HepG2 (cell line): ENCODE data around the gene DHRS1. TPM values are rescaled to one million over a fixed set of nuclear protein-coding genes. Genes with fewer than 3 reads are reported as not detected.

Source experiments
- HBP1 ChIP-seq: IDR thresholded peaks from 2 replicates; pipeline ENCODE4 v1.6.1; 2016; ENCODE audit warnings: low read depth, control low read depth
- NONO ChIP-seq, 2 experiments: fragments of 450-650 bp in 1 of 2; sonication (generic) in 1 of 2; formaldehyde crosslinking in 1 of 2; IDR thresholded peaks in 1 of 2; conservative IDR thresholded peaks in 1 of 2; 2 replicates each; pipeline versions ENCODE4 v1.6.1 to v1.8.0; 2017 to 2022; ENCODE audit warnings: mild to moderate bottlenecking in 1 of 2, missing genetic modification reagents in 1 of 2, moderate library complexity in 1 of 2
- PCBP2 ChIP-seq: fragments of 200-400 bp; formaldehyde crosslinking; optimal IDR thresholded peaks from 2 replicates; pipeline ENCODE3; 2018; ENCODE audit warnings: low read length, low read depth; ENCODE audit not compliant: poor library complexity, severe bottlenecking
- PHB2 ChIP-seq: fragments of 450-650 bp; IDR thresholded peaks from 2 replicates; pipeline ENCODE4 v1.6.1; 2018; ENCODE audit not compliant: partially characterized antibody
- SMARCE1 ChIP-seq: fragments of 450-650 bp; IDR thresholded peaks from 2 replicates; pipeline ENCODE4 v1.6.1; 2017; ENCODE audit warnings: borderline replicate concordance
- ZBTB3 ChIP-seq: sonication (generic); formaldehyde crosslinking; IDR thresholded peaks from 2 replicates; pipeline ENCODE4 v1.4.0; 2020; ENCODE audit warnings: low read depth, mild to moderate bottlenecking, moderate library complexity, missing genetic modification reagents, borderline replicate concordance
- ZMYM3 ChIP-seq: sonication (generic); formaldehyde crosslinking; IDR thresholded peaks from 2 replicates; pipeline ENCODE4 v1.5.1; 2020; ENCODE audit warnings: mild to moderate bottlenecking, missing genetic modification reagents
- ZNF709 ChIP-seq: sonication (generic); formaldehyde crosslinking; IDR thresholded peaks from 2 replicates; pipeline ENCODE4 v1.5.0; 2020; ENCODE audit warnings: mild to moderate bottlenecking, missing genetic modification reagents
- ZNF883 ChIP-seq: sonication (generic); formaldehyde crosslinking; IDR thresholded peaks from 2 replicates; pipeline ENCODE4 v1.5.1; 2020; ENCODE audit warnings: mild to moderate bottlenecking, missing genetic modification reagents; ENCODE audit errors: not compliant biosample characterization
- ZXDC ChIP-seq: sonication (generic); formaldehyde crosslinking; IDR thresholded peaks from 2 replicates; pipeline ENCODE4 v1.5.0; 2020; ENCODE audit warnings: mild to moderate bottlenecking, missing genetic modification reagents
- polyA plus RNA-seq, 8 experiments: library from polyadenylated mRNA; depleted of rRNA in 3 of 8; stranded (reverse) in 7 of 8; unstranded in 1 of 8; fragments of >200 nt; fragmentation: Illumina TruSeq in 4 of 8; extraction: Trizol in 4 of 8; gene quantifications; 2 replicates each; pipeline versions ENCODE4 v1.2.1 to v1.2.3, GENCODE V29; 2011 to 2016; ENCODE audit warnings: low read depth in 4 of 8, missing spikeins in 1 of 8, mixed read lengths in 1 of 8; ENCODE audit not compliant: insufficient read depth in 1 of 8
- total RNA-seq, 5 experiments: library from RNA; depleted of rRNA; stranded (reverse); fragments of >200 nt; fragmentation: Illumina TruSeq; extraction: Trizol; gene quantifications; 2 replicates each; pipeline ENCODE4 v1.2.3, GENCODE V29; 2016; ENCODE audit warnings: low read depth in 1 of 5
- TF ChIP-seq, protein P1 (sequence below): sonication (generic); formaldehyde crosslinking; IDR thresholded peaks from 2 replicates; pipeline ENCODE4 v1.5.0; 2020; ENCODE audit warnings: missing genetic modification reagents
- TF ChIP-seq, protein P2 (sequence below): sonication (generic); formaldehyde crosslinking; IDR thresholded peaks from 2 replicates; pipeline ENCODE4; 2020; ENCODE audit warnings: missing genetic modification reagents, mild to moderate bottlenecking, borderline replicate concordance
- TF ChIP-seq, protein P3 (sequence below): sonication (generic); formaldehyde crosslinking; IDR thresholded peaks from 2 replicates; pipeline ENCODE4 v1.4.0; 2020; ENCODE audit warnings: missing genetic modification reagents

The DHRS1 gene
- total and polyA plus RNA-seq, 2 of the 13 experiments (the other 11 are each of a cell fraction or from before 2014, with no cell fraction given) = 49.8 to 60.8 TPM

DNA sequence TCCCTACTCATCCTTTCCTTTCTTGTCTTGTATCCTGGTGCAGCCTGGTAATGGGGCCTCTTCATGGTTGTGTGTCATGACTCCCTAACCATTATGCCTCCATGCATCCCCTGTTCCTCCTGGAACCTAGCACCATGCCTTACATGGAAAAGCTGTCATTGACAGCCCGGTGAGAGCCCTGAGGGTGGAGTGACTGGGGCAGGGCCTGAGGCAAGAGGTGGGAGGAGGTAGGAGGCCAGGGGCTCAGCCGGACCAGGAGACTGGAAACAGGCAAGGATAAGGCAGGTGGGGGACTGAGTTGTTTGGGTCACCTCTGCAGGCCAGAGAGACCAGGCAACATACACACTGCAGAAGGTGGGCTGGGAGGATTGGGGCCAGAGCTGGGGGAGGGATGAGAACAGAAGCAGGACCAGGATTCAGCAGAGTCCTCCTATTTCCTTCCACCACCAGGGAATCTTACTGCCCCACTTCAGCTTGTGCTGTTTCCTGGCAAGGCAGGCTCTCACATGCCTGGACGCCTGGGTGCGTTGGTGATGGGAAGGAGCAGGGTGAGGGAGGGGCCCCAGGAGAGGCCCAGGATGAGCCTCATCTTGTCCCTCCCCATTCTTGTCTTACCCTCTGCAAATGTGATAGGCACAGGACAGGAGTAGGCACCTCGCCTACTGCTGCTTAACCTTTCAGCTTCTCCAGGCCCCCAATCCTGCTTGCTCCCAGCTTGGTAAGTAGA is 10.1 kb upstream of the DHRS1 start, which contains the start of gene LTB4R2 (continued):
- TF ChIP-seq ZMYM3 (CRISPR knock-in tag) (no peak), NONO (IDR thresholded peaks at IDR 0.05) (0 out of 2 replicates have a peak, but pooled peaks have one; percentile 28), NONO (CRISPR knock-in tag; conservative IDR thresholded peaks at IDR 0.05) (no peak), ZBTB3 (CRISPR knock-in tag) (no peak), PHB2 (peak; percentile 60), HBP1 (CRISPR knock-in tag) (0 out of 2 replicates have a peak, but pooled peaks have one; percentile 21), ZNF883 (peak; percentile 94), SMARCE1 (0 out of 2 replicates have a peak, but pooled peaks have one; percentile 4), ZXDC (CRISPR knock-in tag) (no peak), ZNF709 (CRISPR knock-in tag) (0 out of 2 replicates have a peak, but pooled peaks have one; percentile 54), PCBP2 (peak; percentile 4)
- TF ChIP-seq, protein P1, sequence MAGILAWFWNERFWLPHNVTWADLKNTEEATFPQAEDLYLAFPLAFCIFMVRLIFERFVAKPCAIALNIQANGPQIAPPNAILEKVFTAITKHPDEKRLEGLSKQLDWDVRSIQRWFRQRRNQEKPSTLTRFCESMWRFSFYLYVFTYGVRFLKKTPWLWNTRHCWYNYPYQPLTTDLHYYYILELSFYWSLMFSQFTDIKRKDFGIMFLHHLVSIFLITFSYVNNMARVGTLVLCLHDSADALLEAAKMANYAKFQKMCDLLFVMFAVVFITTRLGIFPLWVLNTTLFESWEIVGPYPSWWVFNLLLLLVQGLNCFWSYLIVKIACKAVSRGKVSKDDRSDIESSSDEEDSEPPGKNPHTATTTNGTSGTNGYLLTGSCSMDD (CRISPR knock-in tag) = no peak
- TF ChIP-seq, protein P2, sequence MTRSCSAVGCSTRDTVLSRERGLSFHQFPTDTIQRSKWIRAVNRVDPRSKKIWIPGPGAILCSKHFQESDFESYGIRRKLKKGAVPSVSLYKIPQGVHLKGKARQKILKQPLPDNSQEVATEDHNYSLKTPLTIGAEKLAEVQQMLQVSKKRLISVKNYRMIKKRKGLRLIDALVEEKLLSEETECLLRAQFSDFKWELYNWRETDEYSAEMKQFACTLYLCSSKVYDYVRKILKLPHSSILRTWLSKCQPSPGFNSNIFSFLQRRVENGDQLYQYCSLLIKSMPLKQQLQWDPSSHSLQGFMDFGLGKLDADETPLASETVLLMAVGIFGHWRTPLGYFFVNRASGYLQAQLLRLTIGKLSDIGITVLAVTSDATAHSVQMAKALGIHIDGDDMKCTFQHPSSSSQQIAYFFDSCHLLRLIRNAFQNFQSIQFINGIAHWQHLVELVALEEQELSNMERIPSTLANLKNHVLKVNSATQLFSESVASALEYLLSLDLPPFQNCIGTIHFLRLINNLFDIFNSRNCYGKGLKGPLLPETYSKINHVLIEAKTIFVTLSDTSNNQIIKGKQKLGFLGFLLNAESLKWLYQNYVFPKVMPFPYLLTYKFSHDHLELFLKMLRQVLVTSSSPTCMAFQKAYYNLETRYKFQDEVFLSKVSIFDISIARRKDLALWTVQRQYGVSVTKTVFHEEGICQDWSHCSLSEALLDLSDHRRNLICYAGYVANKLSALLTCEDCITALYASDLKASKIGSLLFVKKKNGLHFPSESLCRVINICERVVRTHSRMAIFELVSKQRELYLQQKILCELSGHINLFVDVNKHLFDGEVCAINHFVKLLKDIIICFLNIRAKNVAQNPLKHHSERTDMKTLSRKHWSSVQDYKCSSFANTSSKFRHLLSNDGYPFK = 0 out of 2 replicates have a peak, but pooled peaks have one; percentile 36
- TF ChIP-seq, protein P3, sequence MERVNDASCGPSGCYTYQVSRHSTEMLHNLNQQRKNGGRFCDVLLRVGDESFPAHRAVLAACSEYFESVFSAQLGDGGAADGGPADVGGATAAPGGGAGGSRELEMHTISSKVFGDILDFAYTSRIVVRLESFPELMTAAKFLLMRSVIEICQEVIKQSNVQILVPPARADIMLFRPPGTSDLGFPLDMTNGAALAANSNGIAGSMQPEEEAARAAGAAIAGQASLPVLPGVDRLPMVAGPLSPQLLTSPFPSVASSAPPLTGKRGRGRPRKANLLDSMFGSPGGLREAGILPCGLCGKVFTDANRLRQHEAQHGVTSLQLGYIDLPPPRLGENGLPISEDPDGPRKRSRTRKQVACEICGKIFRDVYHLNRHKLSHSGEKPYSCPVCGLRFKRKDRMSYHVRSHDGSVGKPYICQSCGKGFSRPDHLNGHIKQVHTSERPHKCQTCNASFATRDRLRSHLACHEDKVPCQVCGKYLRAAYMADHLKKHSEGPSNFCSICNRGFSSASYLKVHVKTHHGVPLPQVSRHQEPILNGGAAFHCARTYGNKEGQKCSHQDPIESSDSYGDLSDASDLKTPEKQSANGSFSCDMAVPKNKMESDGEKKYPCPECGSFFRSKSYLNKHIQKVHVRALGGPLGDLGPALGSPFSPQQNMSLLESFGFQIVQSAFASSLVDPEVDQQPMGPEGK = no peak
